ENCODE results near the gene SP3. TPM values are rescaled to one million over a fixed set of nuclear protein-coding genes. Genes with fewer than 3 reads are reported as not detected.

The SP3 gene
- polyA plus RNA-seq, 3 donors, result 44.8 to 66.2 (median 54.2) TPM

- peak overlapping the region; percentile 82 to 94 (median 86) for H3K4me3 ChIP-seq (replicated peaks in 1 of 3; ENCODE audit: low read depth in 2 of 3, low read length in 3 of 3)
- no peaks in the 10 kb centered on the region for H3K27me3 ChIP-seq (ENCODE audit: control insufficient read depth in 2 of 2, insufficient read depth in 2 of 2, low read length in 2 of 2)
- H3K4me1 ChIP-seq (ENCODE audit: control insufficient read depth in 1 of 2, insufficient read depth in 2 of 2, low read length in 2 of 2), result peaks cover 48 to 59% of the 10 kb centered on the region in 2 donors
- peak; percentile 63 to 85 (median 78) for DNase-seq
- H4K20me1 ChIP-seq (ENCODE audit: insufficient read depth, low read length), result peaks cover 27% of the 10 kb centered on the region
- Mint-ChIP-seq H3K27ac (peak overlapping the region; percentile 92 to 100 (median 98)), H3K9me3 (peaks cover 0 to 4% (median 0%) of the 10 kb centered on the region in 7 donors), H3K27me3 (ENCODE audit: low read depth in 3 of 3) (peaks cover 0 to 2% (median 0%) of the 10 kb centered on the region in 3 donors), H3K36me3 (peaks cover 22 to 25% of the 10 kb centered on the region in 2 donors), H3K4me1 (peaks cover 45% of the 10 kb centered on the region), H3K4me3 (peak overlapping the region; percentile 95 to 96)
- H3K9me3 ChIP-seq (replicated peaks in 1 of 2; ENCODE audit: control insufficient read depth in 1 of 2, insufficient read depth in 1 of 2, low read length in 2 of 2), result no peaks in the 10 kb centered on the region
- intact Hi-C loops (cut with micrococcal nuclease), result loop anchor here (2.0 to 10.0 kb wide), 5 partner anchors 32 to 74 kb away; no protein-coding TSS in a partner anchor
- 0% methylated on average over 46 of the region's 84 CpGs for WGBS (ENCODE audit: insufficient coverage)
- peak overlapping the region; percentile 96 to 98 for H3K27ac ChIP-seq (ENCODE audit: low read depth in 1 of 2, low read length in 2 of 2)
- H3K36me3 ChIP-seq (replicated peaks in 1 of 2; ENCODE audit: control insufficient read depth in 1 of 2, insufficient read depth in 2 of 2, low read length in 2 of 2), result peaks cover 6 to 11% of the 10 kb centered on the region in 2 donors
- peak overlapping the region; percentile 94 for H3K4me2 ChIP-seq (replicated peaks; ENCODE audit: extremely low read depth, low read length, poor library complexity, severe bottlenecking)
- peaks cover 60% of the 10 kb centered on the region for H3K79me2 ChIP-seq (ENCODE audit: insufficient read depth, low read length)
- no peak overlapping the region for H2AFZ ChIP-seq (ENCODE audit: insufficient read depth, low read depth, low read length, poor library complexity, severe bottlenecking)
- H3K9ac ChIP-seq (ENCODE audit: insufficient read depth, low read length, poor library complexity, severe bottlenecking), result peak overlapping the region; percentile 98
- peak; percentile 2 for TF ChIP-seq CTCF (IDR thresholded peaks at IDR 0.05)
Observed at GRCh38 chr2:173964565-173965371, 405 bp downstream of the SP3 start.

GRCh38 chr2:173963817-173964564 lies 1.2 kb downstream of the SP3 start:
- Histone ChIP-seq H3K36me3 (replicated peaks in 1 of 2; ENCODE audit: control insufficient read depth in 1 of 2, insufficient read depth in 2 of 2, low read length in 2 of 2) (peaks cover 6 to 11% of the 10 kb centered on the region in 2 donors), H3K9ac (ENCODE audit: insufficient read depth, low read length, poor library complexity, severe bottlenecking) (peak overlapping the region; percentile 98), H3K9me3 (replicated peaks in 1 of 2; ENCODE audit: control insufficient read depth in 1 of 2, insufficient read depth in 1 of 2, low read length in 2 of 2) (no peaks in the 10 kb centered on the region), H4K20me1 (ENCODE audit: insufficient read depth, low read length) (peaks cover 35% of the 10 kb centered on the region), H3K79me2 (ENCODE audit: insufficient read depth, low read length) (peaks cover 68% of the 10 kb centered on the region), H3K4me1 (ENCODE audit: control insufficient read depth in 1 of 2, insufficient read depth in 2 of 2, low read length in 2 of 2) (peaks cover 52 to 65% of the 10 kb centered on the region in 2 donors), H3K27me3 (ENCODE audit: control insufficient read depth in 2 of 2, insufficient read depth in 2 of 2, low read length in 2 of 2) (no peaks in the 10 kb centered on the region), H3K4me3 (replicated peaks in 1 of 3; ENCODE audit: low read depth in 2 of 3, low read length in 3 of 3) (peak overlapping the region; percentile 82 to 94 (median 86)), H3K4me2 (replicated peaks; ENCODE audit: extremely low read depth, low read length, poor library complexity, severe bottlenecking) (peak overlapping the region; percentile 91), H2AFZ (ENCODE audit: insufficient read depth, low read depth, low read length, poor library complexity, severe bottlenecking) (no peak overlapping the region), H3K27ac (ENCODE audit: low read depth in 1 of 2, low read length in 2 of 2) (peak overlapping the region; percentile 93 to 98)
- intact Hi-C loops (cut with micrococcal nuclease), result loop anchor here (2.0 to 10.0 kb wide), 3 partner anchors 33 to 75 kb away; no protein-coding TSS in a partner anchor
- Mint-ChIP-seq H3K36me3 (peaks cover 25 to 31% of the 10 kb centered on the region in 2 donors), H3K9me3 (peaks cover 0 to 4% (median 0%) of the 10 kb centered on the region in 7 donors), H3K4me3 (peak overlapping the region; percentile 69 to 73), H3K27me3 (ENCODE audit: low read depth in 3 of 3) (peaks cover 0 to 2% (median 0%) of the 10 kb centered on the region in 3 donors), H3K27ac (peak overlapping the region; percentile 76 to 95 (median 87)), H3K4me1 (peaks cover 51% of the 10 kb centered on the region)
- TF ChIP-seq CTCF (IDR thresholded peaks at IDR 0.05), result peak; percentile 4
- 0% methylated on average over 59 of the region's 87 CpGs for WGBS (ENCODE audit: insufficient coverage)
- peak; percentile 69 to 89 (median 80) for DNase-seq

Data from CD14-positive monocyte (primary cell).